HG02870 (cell line): ENCODE results near the gene SORCS2.

Source experiments
- ATAC-seq: cut with Tn5 transposase; IDR thresholded peaks from one replicate; pipeline ENCODE4 v1.9.1; 2021; ENCODE audit warnings: mild to moderate bottlenecking, moderate library complexity; ENCODE audit not compliant: unreplicated experiment

Gene SORCS2

GRCh38 chr4:7638984-7639789, 446.8 kb downstream of the SORCS2 start:
- no peak for ATAC-seq

GRCh38 chr4:7640136-7640535, 447.8 kb downstream of the SORCS2 start:
- no peak for ATAC-seq

- no peak for ATAC-seq
These were observed 449.4 kb downstream of the SORCS2 start for GRCh38 chr4:7641712-7642111.

GRCh38 chr4:7642741-7643458, 450.6 kb downstream of the SORCS2 start:
- no peak for ATAC-seq

- ATAC-seq = no peak
These were observed 452.8 kb downstream of the SORCS2 start for GRCh38 chr4:7645158-7645557.

- ATAC-seq = no peak
These were observed 453.6 kb downstream of the SORCS2 start for GRCh38 chr4:7645956-7646355.

GRCh38 chr4:7646384-7647061, 454.2 kb downstream of the SORCS2 start:
- no peak for ATAC-seq

- ATAC-seq = no peak
These were observed 454.8 kb downstream of the SORCS2 start for GRCh38 chr4:7647186-7647585.

- ATAC-seq = no peak
These were observed 455.5 kb downstream of the SORCS2 start for GRCh38 chr4:7647600-7648543.

- ATAC-seq = no peak
These were observed 456.4 kb downstream of the SORCS2 start for GRCh38 chr4:7648544-7649395.

- ATAC-seq = no peak
These were observed 457.0 kb downstream of the SORCS2 start for GRCh38 chr4:7649411-7649740.

- ATAC-seq = peak; percentile 68
These were observed 457.6 kb downstream of the SORCS2 start for GRCh38 chr4:7649741-7650531.

GRCh38 chr4:7650606-7651385, 458.5 kb downstream of the SORCS2 start:
- no peak for ATAC-seq

GRCh38 chr4:7651461-7651921, 459.2 kb downstream of the SORCS2 start:
- ATAC-seq = no peak

- no peak for ATAC-seq
These were observed 459.7 kb downstream of the SORCS2 start for GRCh38 chr4:7652006-7652405.

- ATAC-seq = no peak
These were observed 460.1 kb downstream of the SORCS2 start for GRCh38 chr4:7652451-7652881.

- ATAC-seq = no peak
These were observed 460.6 kb downstream of the SORCS2 start for GRCh38 chr4:7652906-7653305.
